ENCODE measurements around the gene IFT80.

IFT80 gene

GRCh38 chr3:160374472-160374871 is 24.6 kb downstream of the IFT80 start:
- TF ChIP-seq CTCF (IDR thresholded peaks at IDR 0.05; ENCODE audit: insufficient read depth, low read length, missing control alignments): no peak
- ChIA-PET CTCF (interaction anchor here (1.2 to 1.3 kb wide), 2 partner anchors 38 to 342 kb away, joined by 3 read pairs; no protein-coding TSS in a partner anchor), POLR2A (no interaction called here)
- DNase-seq (ENCODE audit: low read depth, low spot score): no peak
- H3K4me3 ChIP-seq (ENCODE audit: low read depth, low read length): no peak overlapping the region

- TF ChIP-seq CTCF (IDR thresholded peaks at IDR 0.05; ENCODE audit: insufficient read depth, low read length, missing control alignments): no peak
- H3K4me3 ChIP-seq (ENCODE audit: low read depth, low read length): no peak overlapping the region
- POLR2A ChIA-PET: no interaction called here
- CTCF ChIA-PET: no interaction called here
- no peak for DNase-seq (ENCODE audit: low read depth, low spot score)
Observed at GRCh38 chr3:160373655-160374054, 25.4 kb downstream of the IFT80 start.

- no peak overlapping the region for H3K4me3 ChIP-seq (ENCODE audit: low read depth, low read length)
- CTCF ChIA-PET: interaction anchor here (1.0 kb wide), 1 partner anchor 210 kb away, joined by 4 read pairs; no protein-coding TSS in a partner anchor
- peak; percentile 42 for DNase-seq (ENCODE audit: low read depth, low spot score)
- POLR2A ChIA-PET: no interaction called here
- TF ChIP-seq CTCF (IDR thresholded peaks at IDR 0.05; ENCODE audit: insufficient read depth, low read length, missing control alignments): no peak
Observed at GRCh38 chr3:160372780-160373179, 26.2 kb downstream of the IFT80 start.

- no peak overlapping the region for H3K4me3 ChIP-seq (ENCODE audit: low read depth, low read length)
- no peak for TF ChIP-seq CTCF (IDR thresholded peaks at IDR 0.05; ENCODE audit: insufficient read depth, low read length, missing control alignments)
- ChIA-PET POLR2A (no interaction called here), CTCF (interaction anchor here (1.0 to 1.5 kb wide), 3 partner anchors 43 to 209 kb away, joined by 3 to 4 read pairs (median 3); no protein-coding TSS in a partner anchor)
- no peak for DNase-seq (ENCODE audit: low read depth, low spot score)
Observed at GRCh38 chr3:160370987-160371857, 27.8 kb downstream of the IFT80 start.

- TF ChIP-seq CTCF (IDR thresholded peaks at IDR 0.05; ENCODE audit: insufficient read depth, low read length, missing control alignments): no peak
- ChIA-PET CTCF (no interaction called here), POLR2A (no interaction called here)
- H3K4me3 ChIP-seq (ENCODE audit: low read depth, low read length): no peak overlapping the region
- no peak for DNase-seq (ENCODE audit: low read depth, low spot score)
Observed at GRCh38 chr3:160369784-160370183, 29.2 kb downstream of the IFT80 start.

GRCh38 chr3:160368804-160369203 is 30.2 kb downstream of the IFT80 start:
- no peak overlapping the region for H3K4me3 ChIP-seq (ENCODE audit: low read depth, low read length)
- POLR2A ChIA-PET: no interaction called here
- DNase-seq (ENCODE audit: low read depth, low spot score): no peak
- no peak for TF ChIP-seq CTCF (IDR thresholded peaks at IDR 0.05; ENCODE audit: insufficient read depth, low read length, missing control alignments)
- CTCF ChIA-PET: no interaction called here
